Effector memory CD4-positive, alpha-beta T cell (primary cell): ENCODE measurements around the gene SIRT2.

Source experiments
- DNase-seq, 3 donors: peaks; one replicate each; pipeline ENCODE4 v3.0.0-alpha.2; 2020
- H3K27ac ChIP-seq: 2 replicates; pipeline ENCODE4 v1.7.0; 2013; ENCODE audit warnings: mild to moderate bottlenecking, low read length, moderate library complexity; ENCODE audit not compliant: insufficient read depth, poor library complexity, severe bottlenecking
- H3K27me3 ChIP-seq: replicated peaks from 2 replicates; pipeline ENCODE4 v1.7.0; 2013; ENCODE audit warnings: mild to moderate bottlenecking, low read length; ENCODE audit not compliant: insufficient read depth, control insufficient read depth, poor library complexity, severe bottlenecking
- H3K36me3 ChIP-seq: 2 replicates; pipeline ENCODE4 v1.7.0; 2013; ENCODE audit warnings: mild to moderate bottlenecking, low read length, moderate library complexity; ENCODE audit not compliant: control insufficient read depth, insufficient read depth
- H3K4me1 ChIP-seq: 2 replicates; pipeline ENCODE4 v1.7.0; 2013; ENCODE audit warnings: low read length, mild to moderate bottlenecking; ENCODE audit not compliant: control insufficient read depth, insufficient read depth, poor library complexity, severe bottlenecking
- H3K4me3 ChIP-seq: 2 replicates; pipeline ENCODE4 v1.7.0; 2013; ENCODE audit warnings: low read length, low read depth, mild to moderate bottlenecking; ENCODE audit not compliant: insufficient read depth, poor library complexity, severe bottlenecking
- H3K9me3 ChIP-seq: 2 replicates; pipeline ENCODE4 v1.7.0; 2013; ENCODE audit warnings: mild to moderate bottlenecking, low read length, moderate library complexity; ENCODE audit not compliant: control insufficient read depth

SIRT2 gene

DNA sequence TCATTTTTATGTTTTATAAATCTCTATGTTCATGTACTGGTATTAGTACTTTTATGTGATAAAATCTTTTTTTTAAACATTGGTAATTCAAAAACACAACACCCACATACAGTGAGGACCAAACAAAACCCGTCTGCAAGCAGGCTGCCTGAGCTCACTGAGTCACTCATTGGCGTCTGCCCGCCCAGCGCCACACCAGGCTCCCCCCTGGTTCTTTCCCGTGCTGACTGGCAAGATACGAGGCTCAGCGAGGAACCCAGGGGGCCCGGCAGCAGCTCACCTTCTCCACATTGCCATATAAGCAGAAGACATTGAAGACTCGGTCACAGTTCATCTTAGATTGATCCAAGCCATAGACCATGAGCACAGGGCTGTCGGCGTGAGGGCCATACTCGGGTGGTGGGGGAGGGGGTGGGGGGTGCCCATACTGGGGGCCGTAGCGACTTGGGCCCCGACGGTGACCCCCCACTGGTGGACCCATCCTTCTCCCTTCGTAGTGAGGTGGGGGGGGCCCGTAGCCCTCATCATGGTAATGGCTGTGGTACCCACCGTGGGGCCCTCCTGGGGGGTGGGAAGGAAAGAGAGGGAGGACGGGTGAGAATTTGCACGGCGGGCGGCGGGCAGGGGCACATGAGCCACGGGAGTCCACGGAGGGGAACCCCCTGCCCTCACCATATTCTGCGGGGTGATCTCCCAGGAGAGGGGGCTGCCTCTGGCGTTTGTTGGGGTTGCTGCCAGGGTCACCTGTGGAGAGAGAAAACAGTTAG is 59.4 kb downstream of the SIRT2 start:
- no peak for DNase-seq
- no peak overlapping the region for H3K4me3 ChIP-seq
- no peak overlapping the region for H3K27ac ChIP-seq
- H3K9me3 ChIP-seq: no peaks in the 10 kb centered on the region
- no peaks in the 10 kb centered on the region for H3K27me3 ChIP-seq
- peaks cover 40% of the 10 kb centered on the region for H3K4me1 ChIP-seq
- peaks cover 83% of the 10 kb centered on the region for H3K36me3 ChIP-seq

DNA sequence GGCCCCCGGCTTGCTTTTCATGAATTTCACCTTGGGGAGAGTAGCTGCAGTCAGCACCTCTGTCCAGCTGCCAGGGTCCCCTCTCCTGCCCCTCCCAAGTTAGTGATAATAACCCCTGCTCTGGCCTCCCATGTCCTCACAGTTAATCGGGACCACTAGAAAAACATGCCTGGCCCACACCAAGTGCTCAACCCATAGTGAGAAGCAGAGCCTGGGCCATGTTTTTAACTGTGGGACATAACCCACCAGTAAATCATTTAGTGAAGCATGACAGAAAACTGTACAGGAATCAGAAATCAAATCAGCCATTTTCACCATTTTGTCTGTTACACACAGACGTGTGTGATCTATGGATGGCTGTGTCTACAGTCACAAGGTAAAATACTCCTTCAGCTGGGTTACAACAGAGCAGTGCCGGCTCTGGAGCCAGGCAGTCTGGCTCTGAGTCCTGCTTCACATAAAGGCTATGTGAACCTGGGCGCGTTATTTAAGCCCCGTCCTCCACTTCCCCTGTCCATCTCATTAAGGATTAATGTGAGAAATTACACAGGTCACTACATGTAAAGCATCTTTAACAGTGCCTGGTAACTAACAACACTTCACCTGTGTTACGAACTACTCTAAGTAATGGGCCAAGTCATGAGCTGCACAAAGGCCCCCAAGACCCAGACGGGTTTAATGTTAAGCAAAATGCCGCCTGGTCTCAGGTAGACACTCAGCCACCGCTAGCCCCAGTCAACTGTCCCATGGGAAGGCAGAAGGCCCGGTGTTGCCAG is 60.2 kb downstream of the SIRT2 start:
- Histone ChIP-seq H3K9me3 (no peaks in the 10 kb centered on the region), H3K27ac (no peak overlapping the region), H3K27me3 (no peaks in the 10 kb centered on the region), H3K4me1 (peaks cover 32% of the 10 kb centered on the region), H3K36me3 (peaks cover 75% of the 10 kb centered on the region), H3K4me3 (no peak overlapping the region)
- DNase-seq: no peak

DNA sequence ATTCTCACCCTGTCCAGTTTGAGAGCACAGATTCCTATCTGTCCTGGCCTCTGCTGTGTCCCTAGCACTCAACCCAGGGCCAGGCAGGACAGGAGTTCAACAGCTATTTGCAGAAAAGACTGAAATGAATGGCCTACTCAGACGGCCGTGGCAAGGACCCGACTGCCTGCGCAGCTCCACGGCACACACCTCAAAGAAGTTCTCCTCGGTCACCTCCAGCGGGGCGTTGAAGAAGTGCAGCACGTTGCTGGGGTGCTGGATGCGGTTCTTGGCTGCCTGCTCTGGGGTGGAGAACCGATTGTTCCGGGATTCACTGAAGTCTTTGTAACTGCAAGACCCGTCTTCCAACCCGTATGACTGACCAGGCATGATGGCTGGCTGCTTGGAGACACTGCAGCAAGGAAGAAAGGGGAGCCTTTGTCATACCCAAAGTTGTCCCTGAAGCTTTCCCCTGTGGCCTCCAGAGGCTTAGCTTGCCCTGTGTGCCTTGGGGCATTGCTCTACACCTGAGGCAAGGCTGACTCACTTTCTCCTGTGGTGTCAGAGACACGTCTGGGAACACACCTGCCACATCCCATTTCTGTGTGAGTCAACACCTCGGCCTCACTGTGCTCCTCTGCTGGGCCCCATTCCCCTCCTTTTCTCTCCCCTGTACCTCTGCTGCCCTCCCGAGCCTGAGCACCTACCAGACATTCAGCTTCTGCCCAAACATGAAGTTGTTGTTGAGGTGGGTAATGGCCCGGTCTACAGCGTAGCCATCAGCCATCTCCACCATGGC is 61.0 kb downstream of the SIRT2 start:
- peaks cover 67% of the 10 kb centered on the region for H3K36me3 ChIP-seq
- peaks cover 24% of the 10 kb centered on the region for H3K4me1 ChIP-seq
- peak overlapping the region; percentile 14 for H3K27ac ChIP-seq
- no peak overlapping the region for H3K4me3 ChIP-seq
- no peaks in the 10 kb centered on the region for H3K27me3 ChIP-seq
- DNase-seq: no peak
- H3K9me3 ChIP-seq: no peaks in the 10 kb centered on the region

DNA sequence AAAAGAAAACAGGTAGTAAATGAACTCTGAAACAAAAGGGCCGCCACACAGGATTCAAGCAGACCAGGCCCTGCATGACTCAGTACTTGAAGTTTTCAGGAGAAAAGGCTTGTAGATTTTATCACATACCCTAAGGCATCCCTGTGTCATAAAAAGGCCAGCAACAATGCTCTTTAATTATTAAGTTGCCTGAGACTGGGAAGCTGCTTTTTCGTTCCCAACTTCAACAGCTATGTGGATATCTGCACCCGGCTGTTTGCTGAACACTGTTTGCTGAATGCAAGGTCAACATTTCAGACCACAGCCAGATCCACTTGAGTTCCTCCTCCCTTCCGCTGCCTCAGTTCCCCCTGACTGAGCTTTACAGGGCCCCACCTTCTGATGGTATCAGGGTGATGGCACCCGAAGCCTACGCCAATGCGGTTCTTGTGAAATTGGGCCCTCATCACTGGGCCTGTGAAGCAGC is 61.7 kb downstream of the SIRT2 start:
- H3K27ac ChIP-seq: no peak overlapping the region
- no peaks in the 10 kb centered on the region for H3K9me3 ChIP-seq
- no peaks in the 10 kb centered on the region for H3K27me3 ChIP-seq
- peaks cover 60% of the 10 kb centered on the region for H3K36me3 ChIP-seq
- H3K4me1 ChIP-seq: peaks cover 17% of the 10 kb centered on the region
- no peak overlapping the region for H3K4me3 ChIP-seq
- DNase-seq: no peak

DNA sequence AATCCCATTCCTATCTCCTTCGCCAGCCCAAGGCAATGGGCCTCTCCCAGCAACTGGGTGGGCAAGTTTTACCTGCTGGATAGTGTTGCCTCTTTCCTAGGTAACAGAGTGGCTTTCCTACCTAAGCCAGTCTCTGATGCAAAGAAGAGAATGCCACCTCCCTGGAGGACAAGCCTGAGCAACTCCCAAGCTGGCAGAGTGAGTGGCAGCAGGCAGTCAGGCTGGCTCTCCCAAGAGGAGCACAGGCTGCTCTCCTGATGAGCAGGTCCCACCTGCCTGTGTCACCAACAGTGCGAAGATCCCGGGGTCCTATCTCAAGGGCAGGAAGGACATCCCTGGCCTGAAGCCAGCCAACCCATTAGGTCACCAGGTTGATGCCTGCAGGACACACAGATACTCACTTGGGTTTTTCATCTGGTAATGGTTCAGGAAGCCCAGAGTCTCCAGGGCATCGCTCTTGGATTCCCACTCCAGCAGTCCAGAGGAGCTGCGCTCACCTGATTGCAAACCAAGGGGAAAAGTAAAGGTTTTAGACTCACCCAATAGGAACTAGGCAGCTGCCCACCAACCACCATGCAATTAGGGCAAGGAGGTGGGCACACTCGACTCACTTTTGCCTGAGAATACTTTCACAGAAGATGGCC is 62.3 kb downstream of the SIRT2 start:
- Histone ChIP-seq H3K27ac (no peak overlapping the region), H3K4me3 (no peak overlapping the region), H3K27me3 (no peaks in the 10 kb centered on the region), H3K9me3 (no peaks in the 10 kb centered on the region), H3K36me3 (peaks cover 58% of the 10 kb centered on the region), H3K4me1 (peaks cover 15% of the 10 kb centered on the region)
- no peak for DNase-seq

DNA sequence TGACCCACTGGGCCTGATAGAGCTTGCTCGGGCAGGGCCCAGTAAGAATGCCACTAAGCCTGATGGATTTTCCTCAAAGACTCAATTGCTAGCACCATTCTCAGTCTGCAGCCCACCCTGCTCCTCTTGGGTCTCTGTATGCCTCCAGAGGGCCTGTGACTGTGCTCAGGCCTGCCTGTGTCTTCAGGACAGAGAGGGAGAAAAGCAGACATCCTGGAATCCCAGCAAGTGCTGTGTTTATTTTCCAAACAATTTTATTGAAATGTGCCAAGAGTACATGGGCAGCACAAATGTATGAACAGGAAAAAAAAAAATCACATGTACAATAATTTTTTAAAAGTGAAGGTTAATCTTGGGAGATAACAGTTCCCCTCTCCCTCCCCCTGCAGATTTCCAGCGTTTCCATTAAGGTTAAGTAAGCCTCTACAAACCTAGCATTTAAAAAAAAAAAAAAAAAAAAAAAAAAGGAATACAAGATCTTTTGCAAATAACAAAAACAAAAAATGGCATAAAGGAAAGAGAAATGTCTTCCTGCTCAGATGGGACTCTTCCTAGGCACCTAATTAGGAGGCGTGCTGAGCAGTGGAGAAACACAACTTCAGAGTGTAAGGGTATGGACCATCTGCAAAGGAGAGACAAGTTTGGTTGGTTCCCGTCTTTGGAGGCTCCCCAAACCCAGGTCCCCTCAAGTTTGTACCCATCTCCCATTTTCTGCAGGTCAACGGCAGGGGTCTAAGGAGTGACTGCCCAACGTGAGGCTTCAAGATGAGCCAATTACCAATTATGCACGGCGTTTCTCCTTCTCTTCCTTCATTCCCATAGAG is 63.0 kb downstream of the SIRT2 start:
- no peaks in the 10 kb centered on the region for H3K27me3 ChIP-seq
- H3K9me3 ChIP-seq: no peaks in the 10 kb centered on the region
- H3K4me1 ChIP-seq: peaks cover 9% of the 10 kb centered on the region
- DNase-seq: no peak
- H3K4me3 ChIP-seq: no peak overlapping the region
- H3K36me3 ChIP-seq: peaks cover 57% of the 10 kb centered on the region
- no peak overlapping the region for H3K27ac ChIP-seq

DNA sequence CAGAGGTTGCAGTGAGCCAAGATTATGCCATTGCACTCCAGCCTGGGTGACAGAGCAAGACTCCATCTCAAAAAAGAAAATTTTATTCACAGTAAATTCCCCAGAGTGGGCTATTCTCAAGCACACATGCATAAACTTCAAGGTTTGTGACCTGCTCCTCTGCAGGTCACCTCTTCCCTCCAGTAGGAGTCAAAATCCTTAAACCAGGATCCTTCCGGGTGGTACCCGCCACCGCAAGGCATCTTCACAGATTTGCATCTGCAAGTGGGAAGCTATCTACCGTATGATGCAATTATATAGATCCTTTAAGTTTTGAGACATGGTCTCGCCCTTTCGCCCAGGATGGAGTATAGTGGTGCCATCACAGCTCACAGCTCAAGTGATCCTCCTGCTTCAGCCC is 64.8 kb downstream of the SIRT2 start:
- Histone ChIP-seq H3K27ac (no peak overlapping the region), H3K4me3 (no peak overlapping the region), H3K27me3 (no peaks in the 10 kb centered on the region), H3K4me1 (peaks cover 3% of the 10 kb centered on the region), H3K36me3 (peaks cover 46% of the 10 kb centered on the region), H3K9me3 (no peaks in the 10 kb centered on the region)
- DNase-seq: no peak

DNA sequence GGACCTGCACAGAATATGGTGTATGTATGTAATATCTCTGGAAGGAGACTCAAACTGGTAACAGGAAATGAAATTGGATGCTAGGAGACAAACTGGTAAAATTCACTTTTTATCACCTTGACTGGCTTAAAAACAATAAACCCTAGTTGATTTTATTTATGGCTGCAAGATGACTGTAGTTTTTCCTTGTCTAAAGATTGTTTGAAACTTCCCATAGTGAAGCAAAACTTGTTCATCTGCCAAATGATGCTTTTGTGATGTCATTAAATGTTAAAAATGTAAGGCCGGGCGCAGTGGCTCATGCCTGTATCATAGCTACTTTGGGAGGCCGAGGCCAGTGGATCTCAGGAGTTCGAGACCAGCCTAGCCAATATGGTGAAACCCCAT is 65.3 kb downstream of the SIRT2 start:
- Histone ChIP-seq H3K27ac (no peak overlapping the region), H3K36me3 (peaks cover 41% of the 10 kb centered on the region), H3K9me3 (no peaks in the 10 kb centered on the region), H3K4me3 (no peak overlapping the region), H3K27me3 (no peaks in the 10 kb centered on the region), H3K4me1 (peaks cover 3% of the 10 kb centered on the region)
- no peak for DNase-seq

DNA sequence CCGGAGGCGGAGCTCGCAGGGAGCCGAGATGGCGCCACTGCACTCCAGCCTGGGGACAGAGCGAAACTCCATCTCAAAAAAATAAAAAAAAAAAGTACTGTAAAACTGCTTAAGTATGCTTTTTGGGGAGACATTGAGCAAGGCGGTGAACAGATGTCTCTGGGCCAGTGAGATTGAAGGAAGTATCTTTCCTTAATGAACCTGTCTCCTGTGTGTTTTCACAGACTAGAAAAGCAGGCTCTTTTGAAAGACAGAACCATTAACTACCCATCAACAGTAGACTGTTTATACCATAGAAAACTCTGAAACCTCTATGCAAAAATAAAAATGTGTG is 66.4 kb downstream of the SIRT2 start:
- H3K27ac ChIP-seq: no peak overlapping the region

More for the DNA sequence above, 66.4 kb downstream of the SIRT2 start:
- no peak overlapping the region for H3K4me3 ChIP-seq
- H3K4me1 ChIP-seq: peaks cover 3% of the 10 kb centered on the region
- H3K36me3 ChIP-seq: peaks cover 31% of the 10 kb centered on the region
- H3K27me3 ChIP-seq: no peaks in the 10 kb centered on the region
- DNase-seq: no peak
- H3K9me3 ChIP-seq: no peaks in the 10 kb centered on the region
